ENCODE measurements around the gene NOP9.

GRCh38 chr14:24270537-24271133 is 29.0 kb upstream of the NOP9 start:
- TF ChIP-seq POLR2AphosphoS5 (IDR thresholded peaks at IDR 0.05; ENCODE audit: low read depth, low read length) (no peak), TAF1 (IDR thresholded peaks at IDR 0.05; ENCODE audit: low read depth, low read length) (no peak), POLR2A (IDR thresholded peaks at IDR 0.05; ENCODE audit: low read depth, low read length) (no peak), POU2F2 (IDR thresholded peaks at IDR 0.05; ENCODE audit: low read depth, low read length) (no peak), SPI1 (IDR thresholded peaks at IDR 0.05; ENCODE audit: low read depth, low read length) (no peak)

Data from GM12891 (cell line).